HepG2 (cell line): ENCODE data around the gene C5orf58. TPM values are rescaled to one million over a fixed set of nuclear protein-coding genes. Genes with fewer than 3 reads are reported as not detected.

ENCODE experiments used
- ATAC-seq: fragments of 200-7000 bp; cut with Tn5 transposase; 3 replicates; pipeline ENCODE4 v1.9.1; 2020; ENCODE audit warnings: mild to moderate bottlenecking, moderate library complexity
- BruUV-seq: library from RNA; stranded (reverse); fragments of 400-500 nt; replicated peaks from 2 replicates; lab custom pipeline; 2021; lab: Mats Ljungman, UMichigan
- CTCF ChIA-PET: fragments of 300-600 bp; formaldehyde crosslinking; extraction: SDS; loops from one replicate; lab custom pipeline; 2021; ENCODE audit warnings: low total read pairs, inconsistent platforms, low intra/inter-chr PET ratio; lab: Yijun Ruan, JAX
- POLR2A ChIA-PET: fragments of 350-600 bp; sonication (Branson Sonifier 250); formaldehyde crosslinking; loops from one replicate; lab custom pipeline; 2020; ENCODE audit warnings: antibody characterized with exemption, inconsistent platforms; lab: Yijun Ruan, JAX
- DNase-seq: peaks from one replicate; pipeline ENCODE4 v3.0.0-alpha.2; 2015; ENCODE audit warnings: low spot score
- FAIRE-seq: peaks from 3 replicates; lab custom pipeline; 2011; peaks lifted over from hg19 to GRCh38; lab: Jason Lieb, UNC
- H2AFZ ChIP-seq: one replicate; pipeline ENCODE4 v1.6.1; 2011; ENCODE audit warnings: low read length, inconsistent platforms
- H3K27ac ChIP-seq: fragments of 300-600 bp; 3 replicates; pipeline ENCODE4 v1.8.0; 2011; ENCODE audit warnings: mixed run types, mild to moderate bottlenecking, mixed read lengths, low read length, inconsistent platforms; ENCODE audit not compliant: insufficient read depth; ENCODE audit errors: extremely low read length
- H3K27me3 ChIP-seq, 2 experiments: fragments of 200-600 bp in 1 of 2; 2 replicates in 1 of 2; 3 replicates in 1 of 2; pipeline versions ENCODE4 v1.6.0 to v1.8.0; 2011; ENCODE audit warnings: low read length in 2 of 2, mild to moderate bottlenecking in 2 of 2, moderate library complexity in 2 of 2, inconsistent platforms in 1 of 2; ENCODE audit not compliant: insufficient read depth in 2 of 2, control insufficient read depth in 1 of 2
- H3K36me3 ChIP-seq, 2 experiments: fragments of 200-600 bp in 1 of 2; replicated peaks in 1 of 2; 2 replicates in 1 of 2; 3 replicates in 1 of 2; pipeline versions ENCODE4 v1.5.1 to v1.8.0; 2011; ENCODE audit warnings: low read length in 2 of 2, inconsistent platforms in 1 of 2; ENCODE audit not compliant: insufficient read depth in 2 of 2, control insufficient read depth in 1 of 2
- H3K4me1 ChIP-seq: 2 replicates; pipeline ENCODE4 v1.5.1; 2012; ENCODE audit warnings: low read length, inconsistent platforms; ENCODE audit not compliant: insufficient read depth
- H3K4me2 ChIP-seq: 2 replicates; pipeline ENCODE4 v1.6.0; 2011; ENCODE audit warnings: low read depth, low read length, inconsistent platforms
- H3K4me3 ChIP-seq, 3 experiments: fragments of 200-600 bp in 1 of 3; sonication (generic), shearing (Covaris generic) in 1 of 3; replicated peaks in 1 of 3; 2 replicates each; pipeline ENCODE4 v1.5.1; 2011 to 2016; ENCODE audit warnings: low read length in 3 of 3, inconsistent platforms in 2 of 3, low read depth in 2 of 3, mild to moderate bottlenecking in 2 of 3, control low read depth in 1 of 3, mixed read lengths in 1 of 3; ENCODE audit not compliant: insufficient read depth in 1 of 3
- H3K79me2 ChIP-seq: one replicate; pipeline ENCODE4 v1.6.1; 2011; ENCODE audit warnings: low read length, inconsistent platforms; ENCODE audit not compliant: insufficient read depth
- H3K9ac ChIP-seq: 2 replicates; pipeline ENCODE4 v1.6.0; 2011; ENCODE audit warnings: mild to moderate bottlenecking, low read depth, low read length, inconsistent platforms; ENCODE audit not compliant: insufficient read depth
- H3K9me3 ChIP-seq: 2 replicates; pipeline ENCODE4 v1.5.1; 2012; ENCODE audit warnings: mild to moderate bottlenecking, low read length
- H4K20me1 ChIP-seq: 2 replicates; pipeline ENCODE4 v1.6.0; 2011; ENCODE audit warnings: inconsistent platforms, mild to moderate bottlenecking, low read length, moderate library complexity; ENCODE audit not compliant: insufficient read depth
- FLYWCH1 ChIP-seq: sonication (generic); formaldehyde crosslinking; IDR thresholded peaks from 2 replicates; pipeline ENCODE4 v1.8.1; 2023; ENCODE audit warnings: mild to moderate bottlenecking, missing genetic modification reagents
- LCORL ChIP-seq, 2 experiments: fragments of 450-650 bp in 1 of 2; sonication (generic) in 1 of 2; formaldehyde crosslinking in 1 of 2; IDR thresholded peaks; 2 replicates each; pipeline versions ENCODE4 v1.5.0 to v1.6.1; 2017 to 2020; ENCODE audit warnings: antibody characterized with exemption in 1 of 2, missing genetic modification reagents in 1 of 2
- MAFK ChIP-seq, 2 experiments: IDR thresholded peaks in 1 of 2; conservative IDR thresholded peaks in 1 of 2; 2 replicates each; pipeline ENCODE4 v1.6.1; 2011; ENCODE audit warnings: improper control_type of control experiment in 2 of 2, low read length in 2 of 2
- NR2C2 ChIP-seq: sonication (generic); formaldehyde crosslinking; IDR thresholded peaks from 2 replicates; pipeline ENCODE4 v1.4.0; 2020; ENCODE audit warnings: missing genetic modification reagents, mild to moderate bottlenecking, moderate library complexity, borderline replicate concordance
- PHB2 ChIP-seq: fragments of 450-650 bp; IDR thresholded peaks from 2 replicates; pipeline ENCODE4 v1.6.1; 2018; ENCODE audit not compliant: partially characterized antibody
- PLRG1 ChIP-seq: fragments of 450-650 bp; conservative IDR thresholded peaks from 2 replicates; pipeline ENCODE4 v1.6.1; 2016
- POLR2AphosphoS5 ChIP-seq: IDR thresholded peaks from 2 replicates; pipeline ENCODE4 v1.6.1; 2012; ENCODE audit warnings: low read depth, low read length
- SP2 ChIP-seq: sonication (generic); formaldehyde crosslinking; IDR thresholded peaks from 2 replicates; pipeline ENCODE4 v1.5.1; 2020; ENCODE audit warnings: mild to moderate bottlenecking, missing genetic modification reagents
- STAG1 ChIP-seq: sonication (generic); formaldehyde crosslinking; IDR thresholded peaks from 2 replicates; pipeline ENCODE4 v1.4.0; 2020; ENCODE audit warnings: missing genetic modification reagents
- TARDBP ChIP-seq: sonication (generic); formaldehyde crosslinking; IDR thresholded peaks from 2 replicates; pipeline ENCODE4 v1.8.0; 2022; ENCODE audit warnings: mild to moderate bottlenecking, missing genetic modification reagents
- YEATS4 ChIP-seq: sonication (generic); formaldehyde crosslinking; IDR thresholded peaks from 2 replicates; pipeline ENCODE4 v1.4.0; 2020; ENCODE audit warnings: missing genetic modification reagents, borderline replicate concordance
- ZNF160 ChIP-seq: sonication (generic); formaldehyde crosslinking; IDR thresholded peaks from 2 replicates; pipeline ENCODE4 v1.8.0; 2022; ENCODE audit warnings: mild to moderate bottlenecking, inconsistent platforms, missing genetic modification reagents
- ZNF282 ChIP-seq: fragments of 450-650 bp; IDR thresholded peaks from 2 replicates; pipeline ENCODE4 v1.6.1; 2018; ENCODE audit not compliant: partially characterized antibody
- ZNF766 ChIP-seq: sonication (generic); formaldehyde crosslinking; IDR thresholded peaks from 2 replicates; pipeline ENCODE4 v1.5.0; 2020; ENCODE audit warnings: missing genetic modification reagents, borderline replicate concordance
- WGBS: methylation state at CpG from one replicate; pipeline ENCODE4 v1.1.6; 2017; ENCODE audit warnings: low lambda C conversion rate; 5-methylcytosine and 5-hydroxymethylcytosine counted together
- in situ Hi-C: cut with HindIII; loops from 2 replicates; pipeline ENCODE4 v1.10.0; 2017; ENCODE audit warnings: low pct_unique_long_range_greater_than_20kb; ENCODE audit not compliant: extremely low pct_ligation_motif_present
- intact Hi-C: fragments of 100-400 bp; cut with micrococcal nuclease; formaldehyde crosslinking; loops from one replicate; pipeline ENCODE4 v1.10.0; 2022; ENCODE audit not compliant: unreplicated experiment
- polyA plus RNA-seq, 8 experiments: library from polyadenylated mRNA; depleted of rRNA in 3 of 8; stranded (reverse) in 7 of 8; unstranded in 1 of 8; fragments of >200 nt; fragmentation: Illumina TruSeq in 4 of 8; extraction: Trizol in 4 of 8; gene quantifications; 2 replicates each; pipeline versions ENCODE4 v1.2.1 to v1.2.3, GENCODE V29; 2011 to 2016; ENCODE audit warnings: low read depth in 4 of 8, missing spikeins in 1 of 8, mixed read lengths in 1 of 8; ENCODE audit not compliant: insufficient read depth in 1 of 8
- total RNA-seq, 5 experiments: library from RNA; depleted of rRNA; stranded (reverse); fragments of >200 nt; fragmentation: Illumina TruSeq; extraction: Trizol; gene quantifications; 2 replicates each; pipeline ENCODE4 v1.2.3, GENCODE V29; 2016; ENCODE audit warnings: low read depth in 1 of 5
- TF ChIP-seq, protein P1 (sequence below): sonication (generic); formaldehyde crosslinking; IDR thresholded peaks from 2 replicates; pipeline ENCODE4 v1.8.0; 2022; ENCODE audit warnings: mild to moderate bottlenecking, missing genetic modification reagents
- TF ChIP-seq, protein P2 (sequence below): sonication (generic); formaldehyde crosslinking; IDR thresholded peaks from 2 replicates; pipeline ENCODE4 v1.4.0; 2020; ENCODE audit warnings: mild to moderate bottlenecking, missing genetic modification reagents

The C5orf58 gene
- total and polyA plus RNA-seq, 2 of the 13 experiments (the other 11 are each of a cell fraction or from before 2014, with no cell fraction given), result not detected

GRCh38 chr5:170228762-170229435 lies 3.9 kb upstream of the C5orf58 start:
- intact Hi-C loops, result no loop called here
- Histone ChIP-seq H3K4me1 (no peaks in the 10 kb centered on the region), H3K4me2 (no peak overlapping the region), H2AFZ (no peak overlapping the region), H3K9ac (no peak overlapping the region), H4K20me1 (no peaks in the 10 kb centered on the region), H3K9me3 (no peaks in the 10 kb centered on the region), H3K4me3 (no peak overlapping the region), H3K36me3 (no peaks in the 10 kb centered on the region), H3K79me2 (no peaks in the 10 kb centered on the region), H3K27me3 (no peaks in the 10 kb centered on the region), H3K27ac (no peak overlapping the region)
- TF ChIP-seq SP2 (no peak), ZNF282 (no peak), PHB2 (no peak), NR2C2 (CRISPR knock-in tag) (no peak), YEATS4 (CRISPR knock-in tag) (no peak), ZNF160 (CRISPR knock-in tag) (no peak), STAG1 (no peak), TARDBP (CRISPR knock-in tag) (no peak), ZNF766 (CRISPR knock-in tag) (no peak), PLRG1 (no peak), MAFK (conservative IDR thresholded peaks at IDR 0.05 in 1 of 2, IDR thresholded peaks at IDR 0.05 in 1 of 2; ENCODE audit: low read length in 2 of 2) (no peak), POLR2AphosphoS5 (no peak), FLYWCH1 (CRISPR knock-in tag) (no peak), LCORL (IDR thresholded peaks at IDR 0.05) (no peak), LCORL (CRISPR knock-in tag; IDR thresholded peaks at IDR 0.05) (no peak)
- TF ChIP-seq, protein P1, sequence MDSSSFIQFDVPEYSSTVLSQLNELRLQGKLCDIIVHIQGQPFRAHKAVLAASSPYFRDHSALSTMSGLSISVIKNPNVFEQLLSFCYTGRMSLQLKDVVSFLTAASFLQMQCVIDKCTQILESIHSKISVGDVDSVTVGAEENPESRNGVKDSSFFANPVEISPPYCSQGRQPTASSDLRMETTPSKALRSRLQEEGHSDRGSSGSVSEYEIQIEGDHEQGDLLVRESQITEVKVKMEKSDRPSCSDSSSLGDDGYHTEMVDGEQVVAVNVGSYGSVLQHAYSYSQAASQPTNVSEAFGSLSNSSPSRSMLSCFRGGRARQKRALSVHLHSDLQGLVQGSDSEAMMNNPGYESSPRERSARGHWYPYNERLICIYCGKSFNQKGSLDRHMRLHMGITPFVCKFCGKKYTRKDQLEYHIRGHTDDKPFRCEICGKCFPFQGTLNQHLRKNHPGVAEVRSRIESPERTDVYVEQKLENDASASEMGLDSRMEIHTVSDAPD, result no peak
- TF ChIP-seq, protein P2, sequence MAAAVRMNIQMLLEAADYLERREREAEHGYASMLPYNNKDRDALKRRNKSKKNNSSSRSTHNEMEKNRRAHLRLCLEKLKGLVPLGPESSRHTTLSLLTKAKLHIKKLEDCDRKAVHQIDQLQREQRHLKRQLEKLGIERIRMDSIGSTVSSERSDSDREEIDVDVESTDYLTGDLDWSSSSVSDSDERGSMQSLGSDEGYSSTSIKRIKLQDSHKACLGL, result no peak
- FAIRE-seq, result no peak
- no peak for DNase-seq
- in situ Hi-C loops, result loop anchor here (5.0 kb wide), 1 partner anchor 193 kb away; no protein-coding TSS in a partner anchor
- 5% methylated on average over 6 of the region's 6 CpGs for WGBS
- ChIA-PET CTCF (no interaction called here), POLR2A (no interaction called here)
- no peak for ATAC-seq
- BruUV-seq, result no TSS peak
